NB4 (cell line): ENCODE measurements around the gene CAMK4.

Experiments used
- CTCF ChIP-seq: IDR thresholded peaks from one replicate; pipeline ENCODE4 v1.5.1; 2012; ENCODE audit warnings: low read depth, low read length
- POLR2A ChIP-seq: IDR thresholded peaks from 2 replicates; pipeline ENCODE4 v1.6.1; 2011; ENCODE audit warnings: mild to moderate bottlenecking; ENCODE audit not compliant: insufficient read length; ENCODE audit errors: extremely low read depth
- TF ChIP-seq, protein P1 (sequence below): IDR thresholded peaks from 2 replicates; pipeline ENCODE4 v1.6.1; 2011; ENCODE audit warnings: low read depth, low read length

DNA sequence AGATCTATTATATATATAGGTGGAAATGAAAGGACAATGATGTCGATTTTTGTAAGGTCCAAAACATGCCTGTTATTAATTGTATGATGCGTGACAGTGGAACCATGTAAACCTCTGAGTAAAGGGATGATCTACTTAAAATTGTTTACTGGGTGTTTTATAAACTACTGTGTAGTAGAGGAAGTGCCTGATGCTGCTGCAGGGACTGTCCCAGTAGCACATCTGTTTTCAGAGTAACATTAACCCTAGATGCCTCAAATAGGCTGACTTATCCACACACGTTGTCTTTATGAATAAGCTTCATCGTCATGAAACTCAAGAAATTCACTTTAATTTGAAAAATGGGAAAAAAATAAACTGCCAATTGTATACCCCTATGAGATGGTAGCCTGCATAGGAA, 1.7 kb downstream of the CAMK4 start:
- TF ChIP-seq CTCF (no peak), POLR2A (no peak)
- TF ChIP-seq, protein P1, sequence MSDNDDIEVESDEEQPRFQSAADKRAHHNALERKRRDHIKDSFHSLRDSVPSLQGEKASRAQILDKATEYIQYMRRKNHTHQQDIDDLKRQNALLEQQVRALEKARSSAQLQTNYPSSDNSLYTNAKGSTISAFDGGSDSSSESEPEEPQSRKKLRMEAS, result no peak
